GM18951 (cell line): Measurements from ENCODE around the gene BAIAP2L1.

Experiments
- POLR2A ChIP-seq: IDR thresholded peaks from 4 replicates; pipeline ENCODE4 v1.6.1; 2011; ENCODE audit warnings: mild to moderate bottlenecking; ENCODE audit not compliant: insufficient read length, insufficient read depth; ENCODE audit errors: extremely low read depth
- in situ Hi-C: fragments of 300-500 bp; cut with MboI; formaldehyde crosslinking; loops from one replicate; pipeline ENCODE4 v1.12.0; 2022; ENCODE audit warnings: low sequenced_read_pairs, mixed read lengths, inconsistent platforms; ENCODE audit not compliant: unreplicated experiment

The BAIAP2L1 gene

DNA sequence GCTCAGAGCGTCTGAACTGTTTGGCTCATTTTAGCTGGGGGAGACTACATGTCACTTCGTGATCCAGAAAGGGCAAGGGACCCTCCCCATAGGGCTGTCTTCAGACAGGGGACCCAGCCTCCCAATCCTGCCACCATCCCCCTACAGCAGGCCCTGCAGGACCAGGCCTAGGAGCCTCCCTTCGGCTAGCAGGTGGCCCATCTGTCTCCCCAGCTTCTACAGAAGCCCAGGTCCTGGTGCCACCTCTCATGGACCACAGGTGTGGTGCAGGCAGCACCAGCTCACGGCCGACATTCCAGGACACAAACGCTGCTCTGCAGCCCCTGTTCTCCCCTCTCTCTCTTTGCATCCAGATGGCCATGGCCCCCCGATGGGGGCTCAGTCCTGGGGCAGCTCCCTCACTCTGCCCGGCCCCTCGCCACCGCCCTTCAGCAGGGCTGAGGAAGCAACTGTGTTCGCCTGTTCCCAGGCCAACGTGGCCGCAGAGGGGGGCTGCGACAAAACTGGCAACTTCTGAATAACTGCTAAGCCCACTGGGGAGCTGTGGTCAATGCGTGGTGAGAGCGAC, 159.1 kb downstream of the BAIAP2L1 start:
- in situ Hi-C loops = no loop called here
- TF ChIP-seq POLR2A = no peak
